SK-N-SH (cell line): ENCODE measurements around the gene TSKS.

Source experiments
- CTCF ChIP-seq: fragments of 200-600 bp; sonication (generic); IDR thresholded peaks from 2 replicates; pipeline ENCODE4 v1.6.1; 2017; ENCODE audit warnings: antibody characterized with exemption, mild to moderate bottlenecking, moderate library complexity
- FOXJ3 ChIP-seq: sonication (generic); formaldehyde crosslinking; IDR thresholded peaks from 2 replicates; pipeline ENCODE4 v1.5.1; 2020; ENCODE audit warnings: mild to moderate bottlenecking, missing genetic modification reagents
- MXI1 ChIP-seq: IDR thresholded peaks from 2 replicates; pipeline ENCODE4 v1.6.1; 2012; ENCODE audit warnings: mild to moderate bottlenecking, low read depth, low read length, improper control_type of control experiment
- NRF1 ChIP-seq: IDR thresholded peaks from 2 replicates; pipeline ENCODE4 v1.6.1; 2012; ENCODE audit warnings: low read depth, mild to moderate bottlenecking, low read length
- PBX3 ChIP-seq: IDR thresholded peaks from 2 replicates; pipeline ENCODE4; 2012
- RCOR1 ChIP-seq: fragments of 150-350 bp; IDR thresholded peaks from 2 replicates; pipeline ENCODE4 v1.6.1; 2017; ENCODE audit warnings: antibody characterized with exemption, low read length
- REST ChIP-seq: IDR thresholded peaks from 2 replicates; pipeline ENCODE4 v1.6.1; 2012; ENCODE audit warnings: mild to moderate bottlenecking, low read depth, low read length, moderate library complexity
- TAF1 ChIP-seq: IDR thresholded peaks from 2 replicates; pipeline ENCODE4 v1.6.1; 2012; ENCODE audit warnings: low read depth, mild to moderate bottlenecking, low read length, moderate library complexity, borderline replicate concordance

- no peak for TF ChIP-seq CTCF
- TF ChIP-seq REST, result no peak
- no peak for TF ChIP-seq MXI1
- TF ChIP-seq TAF1, result no peak
- TF ChIP-seq RCOR1, result no peak
- no peak for TF ChIP-seq PBX3
- TF ChIP-seq FOXJ3 (CRISPR knock-in tag), result no peak
- TF ChIP-seq NRF1, result no peak
Observed at GRCh38 chr19:49744946-49745381, 18.1 kb downstream of the TSKS start.
